Hematopoietic multipotent progenitor cell treated with erythropoietin and hydrocortisone succinate and interleukin-3 and kit ligand, for 8 days (in vitro differentiated cells): ENCODE data around the gene MEGF11.
"Not testable (repeated sequence)": the region's sequence is repeated elsewhere in the genome, so short reads cannot be mapped to it uniquely, and the experiment has no call there.

Experiments
- DNase-seq: peaks from one replicate; pipeline ENCODE4 v3.0.0-alpha.2; 2015

The MEGF11 gene

GRCh38 chr15:66021496-66022162 lies 231.9 kb downstream of the MEGF11 start:
- no peak for DNase-seq

- no peak for DNase-seq
These were observed 233.6 kb downstream of the MEGF11 start for GRCh38 chr15:66019826-66020398.

GRCh38 chr15:66019368-66019767 lies 234.2 kb downstream of the MEGF11 start:
- no peak for DNase-seq

- DNase-seq = no peak
These were observed 235.1 kb downstream of the MEGF11 start for GRCh38 chr15:66018488-66018797.

GRCh38 chr15:66017792-66018487 lies 235.6 kb downstream of the MEGF11 start:
- DNase-seq = no peak

- DNase-seq = no peak
These were observed 236.6 kb downstream of the MEGF11 start for GRCh38 chr15:66017000-66017399.

GRCh38 chr15:66016199-66016598 lies 237.4 kb downstream of the MEGF11 start:
- no peak for DNase-seq

GRCh38 chr15:66014635-66015182 lies 238.8 kb downstream of the MEGF11 start:
- no peak for DNase-seq

- no peak for DNase-seq
These were observed 239.5 kb downstream of the MEGF11 start for GRCh38 chr15:66014022-66014421.

- no peak for DNase-seq
These were observed 244.5 kb downstream of the MEGF11 start for GRCh38 chr15:66008940-66009562.

GRCh38 chr15:66007663-66008262 lies 245.8 kb downstream of the MEGF11 start:
- peak; percentile 32 for DNase-seq

GRCh38 chr15:66006986-66007385 lies 246.6 kb downstream of the MEGF11 start:
- no peak for DNase-seq

- peak; percentile 33 for DNase-seq
These were observed 248.8 kb downstream of the MEGF11 start for GRCh38 chr15:66004618-66005262.

- DNase-seq = not testable (repeated sequence)
These were observed 250.4 kb downstream of the MEGF11 start for GRCh38 chr15:66003129-66003528.

GRCh38 chr15:66001717-66002426 lies 251.7 kb downstream of the MEGF11 start:
- no peak for DNase-seq

GRCh38 chr15:66001042-66001441 lies 252.5 kb downstream of the MEGF11 start:
- DNase-seq = no peak

GRCh38 chr15:65998486-65998885 lies 255.1 kb downstream of the MEGF11 start:
- DNase-seq = no peak

GRCh38 chr15:65996901-65997300 lies 256.6 kb downstream of the MEGF11 start:
- no peak for DNase-seq

GRCh38 chr15:65994832-65995231 lies 258.7 kb downstream of the MEGF11 start:
- no peak for DNase-seq

GRCh38 chr15:65993762-65994161 lies 259.8 kb downstream of the MEGF11 start:
- DNase-seq = no peak

GRCh38 chr15:65993236-65993635 lies 260.3 kb downstream of the MEGF11 start:
- no peak for DNase-seq
